NCI-H1930 (cell line): Measurements from ENCODE around the gene FABP7.

Source experiments
- DNase-seq, 2 experiments: peaks; one replicate each; lab custom pipeline; 2025; lab: John Stamatoyannopoulos, UW

FABP7 gene

GRCh38 chr6:122798099-122798641 is 18.7 kb downstream of the FABP7 start:
- DNase-seq: no peak

- no peak for DNase-seq
Observed at GRCh38 chr6:122799140-122799745, 19.7 kb downstream of the FABP7 start.

- DNase-seq: no peak
Observed at GRCh38 chr6:122799916-122800686, 20.6 kb downstream of the FABP7 start.

GRCh38 chr6:122800906-122801305 is 21.4 kb downstream of the FABP7 start:
- no peak for DNase-seq

- no peak for DNase-seq
Observed at GRCh38 chr6:122801397-122801796, 21.9 kb downstream of the FABP7 start.

GRCh38 chr6:122803171-122803661 is 23.7 kb downstream of the FABP7 start:
- DNase-seq: no peak

- DNase-seq: no peak
Observed at GRCh38 chr6:122804962-122805485, 25.5 kb downstream of the FABP7 start.

GRCh38 chr6:122806291-122806690 is 26.8 kb downstream of the FABP7 start:
- DNase-seq: no peak

GRCh38 chr6:122808121-122808885 is 28.8 kb downstream of the FABP7 start:
- DNase-seq: peak in 1 of 2 experiments; percentile 57

- DNase-seq: no peak
Observed at GRCh38 chr6:122809001-122809400, 29.5 kb downstream of the FABP7 start.

- no peak for DNase-seq
Observed at GRCh38 chr6:122809691-122810090, 30.2 kb downstream of the FABP7 start.

- no peak for DNase-seq
Observed at GRCh38 chr6:122810189-122810588, 30.7 kb downstream of the FABP7 start.

GRCh38 chr6:122817358-122817757 is 37.8 kb downstream of the FABP7 start:
- peak in 1 of 2 experiments; percentile 73 for DNase-seq

GRCh38 chr6:122817766-122818165 is 38.2 kb downstream of the FABP7 start:
- peak; percentile 31 to 74 for DNase-seq

GRCh38 chr6:122818866-122819265 is 39.4 kb downstream of the FABP7 start:
- DNase-seq: peak; percentile 51 to 73

- no peak for DNase-seq
Observed at GRCh38 chr6:122821095-122821494, 41.6 kb downstream of the FABP7 start.

- DNase-seq: no peak
Observed at GRCh38 chr6:122825163-122825562, 45.6 kb downstream of the FABP7 start.

- DNase-seq: no peak
Observed at GRCh38 chr6:122829456-122829855, 49.9 kb downstream of the FABP7 start.

- no peak for DNase-seq
Observed at GRCh38 chr6:122831511-122831910, 52.0 kb downstream of the FABP7 start.

GRCh38 chr6:122832459-122832858 is 52.9 kb downstream of the FABP7 start:
- no peak for DNase-seq

- no peak for DNase-seq
Observed at GRCh38 chr6:122833021-122833491, 53.5 kb downstream of the FABP7 start.
